WTC11 (cell line): ENCODE results near the gene FGFRL1. TPM values are rescaled to one million over a fixed set of nuclear protein-coding genes. Genes with fewer than 3 reads are reported as not detected.

Experiments
- ATAC-seq: fragments of 200-7000 bp; cut with Tn5 transposase; 2 replicates; pipeline ENCODE4 v1.10.0; 2021; ENCODE audit warnings: mild to moderate bottlenecking, moderate library complexity
- CTCF ChIA-PET: fragments of 300-600 bp; sonication (Branson Sonifier 250); formaldehyde crosslinking; loops from one replicate; lab custom pipeline; 2021; ENCODE audit warnings: antibody characterized with exemption; lab: Charles Lee
- POLR2A ChIA-PET: fragments of 350-600 bp; sonication (Branson Sonifier 250); formaldehyde crosslinking; loops from one replicate; lab custom pipeline; 2021; ENCODE audit warnings: antibody characterized with exemption; lab: Charles Lee
- DNase-seq: peaks from one replicate; pipeline ENCODE4 v3.0.0; 2021; ENCODE audit warnings: low spot score
- H3K27ac Mint-ChIP-seq: 2 replicates; pipeline ENCODE4 v1.8.0; 2021; ENCODE audit warnings: mixed read lengths
- H3K27me3 Mint-ChIP-seq: 2 replicates; pipeline ENCODE4 v1.8.0; 2021; ENCODE audit warnings: low read depth, mild to moderate bottlenecking, moderate library complexity, mixed read lengths
- H3K36me3 Mint-ChIP-seq: 2 replicates; pipeline ENCODE4 v1.8.0; 2021; ENCODE audit warnings: mixed read lengths
- H3K4me1 Mint-ChIP-seq: 2 replicates; pipeline ENCODE4 v1.8.0; 2022; ENCODE audit warnings: mixed read lengths
- H3K4me3 Mint-ChIP-seq: 2 replicates; pipeline ENCODE4 v1.8.0; 2021; ENCODE audit warnings: mild to moderate bottlenecking, moderate library complexity, mixed read lengths
- H3K9me3 Mint-ChIP-seq: 2 replicates; pipeline ENCODE4 v1.8.0; 2021; ENCODE audit warnings: mixed read lengths
- ARID4B ChIP-seq: sonication (generic); formaldehyde crosslinking; IDR thresholded peaks from 2 replicates; pipeline ENCODE4 v1.8.0; 2023; ENCODE audit warnings: missing genetic modification reagents, mild to moderate bottlenecking, borderline replicate concordance
- ATF2 ChIP-seq: sonication (generic); formaldehyde crosslinking; IDR thresholded peaks from 2 replicates; pipeline ENCODE4 v1.8.1; 2022; ENCODE audit warnings: low read depth, missing genetic modification reagents, borderline replicate concordance
- CBFB ChIP-seq: sonication (generic); formaldehyde crosslinking; IDR thresholded peaks from 2 replicates; pipeline ENCODE4 v1.8.1; 2022; ENCODE audit warnings: mild to moderate bottlenecking, low read depth, missing genetic modification reagents
- E2F5 ChIP-seq: sonication (generic); formaldehyde crosslinking; IDR thresholded peaks from 2 replicates; pipeline ENCODE4 v1.8.1; 2022; ENCODE audit warnings: mild to moderate bottlenecking, moderate library complexity, missing genetic modification reagents
- ETV6 ChIP-seq: sonication (generic); formaldehyde crosslinking; IDR thresholded peaks from 2 replicates; pipeline ENCODE4 v1.8.1; 2022; ENCODE audit warnings: mild to moderate bottlenecking, missing genetic modification reagents
- FOXP4 ChIP-seq: sonication (generic); formaldehyde crosslinking; IDR thresholded peaks from 2 replicates; pipeline ENCODE4 v1.8.0; 2022; ENCODE audit warnings: mild to moderate bottlenecking, missing genetic modification reagents
- GABPB1 ChIP-seq: sonication (generic); formaldehyde crosslinking; IDR thresholded peaks from 2 replicates; pipeline ENCODE4 v1.8.1; 2023; ENCODE audit warnings: mild to moderate bottlenecking, missing genetic modification reagents
- HMGXB4 ChIP-seq: sonication (generic); formaldehyde crosslinking; IDR thresholded peaks from 2 replicates; pipeline ENCODE4 v1.8.1; 2023; ENCODE audit warnings: mild to moderate bottlenecking, moderate library complexity, missing genetic modification reagents
- JAZF1 ChIP-seq: fragments of 250-450 bp; sonication (Bioruptor Pico); IDR thresholded peaks from 2 replicates; pipeline ENCODE4 v1.9.0; 2021; ENCODE audit warnings: moderate library complexity, mild to moderate bottlenecking, inconsistent platforms
- JUN ChIP-seq: sonication (generic); formaldehyde crosslinking; IDR thresholded peaks from 2 replicates; pipeline ENCODE4 v1.8.0; 2023; ENCODE audit warnings: mild to moderate bottlenecking, missing genetic modification reagents
- KAT7 ChIP-seq: sonication (generic); formaldehyde crosslinking; IDR thresholded peaks from 2 replicates; pipeline ENCODE4 v1.8.1; 2023; ENCODE audit warnings: missing genetic modification reagents, mild to moderate bottlenecking, borderline replicate concordance
- MAX ChIP-seq: sonication (generic); formaldehyde crosslinking; IDR thresholded peaks from 2 replicates; pipeline ENCODE4 v1.8.0; 2022; ENCODE audit warnings: mild to moderate bottlenecking, missing genetic modification reagents
- MYBL2 ChIP-seq: sonication (generic); formaldehyde crosslinking; IDR thresholded peaks from 2 replicates; pipeline ENCODE4 v1.8.1; 2023; ENCODE audit warnings: mild to moderate bottlenecking, moderate library complexity, missing genetic modification reagents
- OVOL2 ChIP-seq: fragments of 250-450 bp; sonication (Bioruptor Pico); IDR thresholded peaks from 2 replicates; pipeline ENCODE4 v1.9.0; 2021; ENCODE audit warnings: mild to moderate bottlenecking, borderline replicate concordance
- RELA ChIP-seq: sonication (generic); formaldehyde crosslinking; IDR thresholded peaks from 2 replicates; pipeline ENCODE4 v1.8.1; 2022; ENCODE audit warnings: missing genetic modification reagents, mild to moderate bottlenecking, borderline replicate concordance
- RORB ChIP-seq: fragments of 250-450 bp; sonication (Bioruptor Pico); IDR thresholded peaks from 2 replicates; pipeline ENCODE4 v1.9.0; 2021; ENCODE audit warnings: mild to moderate bottlenecking
- TCF7 ChIP-seq: sonication (generic); formaldehyde crosslinking; IDR thresholded peaks from 2 replicates; pipeline ENCODE4 v1.8.0; 2022; ENCODE audit warnings: mild to moderate bottlenecking, low read depth, missing genetic modification reagents, moderate library complexity
- TEAD1 ChIP-seq: sonication (generic); formaldehyde crosslinking; IDR thresholded peaks from 2 replicates; pipeline ENCODE4 v1.8.0; 2022; ENCODE audit warnings: mild to moderate bottlenecking, missing genetic modification reagents
- ZNF232 ChIP-seq: sonication (generic); formaldehyde crosslinking; IDR thresholded peaks from 2 replicates; pipeline ENCODE4 v1.8.0; 2022; ENCODE audit warnings: mild to moderate bottlenecking, missing genetic modification reagents
- ZNF416 ChIP-seq: fragments of 250-450 bp; sonication (Bioruptor Pico); IDR thresholded peaks from 2 replicates; pipeline ENCODE4 v1.9.0; 2021; ENCODE audit warnings: mild to moderate bottlenecking, inconsistent platforms
- ZNF425 ChIP-seq: fragments of 250-450 bp; sonication (Bioruptor Pico); conservative IDR thresholded peaks from 2 replicates; pipeline ENCODE4 v1.9.0; 2021; ENCODE audit warnings: mild to moderate bottlenecking
- ZNF671 ChIP-seq: fragments of 250-450 bp; sonication (Bioruptor Pico); IDR thresholded peaks from 2 replicates; pipeline ENCODE4 v1.8.0; 2021; ENCODE audit warnings: mild to moderate bottlenecking
- total RNA-seq: library from RNA; stranded (reverse); gene quantifications from 3 replicates; pipeline ENCODE4 v1.2.3, GENCODE V29; 2021

Gene FGFRL1
- total RNA-seq, 1 experiment from 2014 or later = 25.9 TPM

- CTCF ChIA-PET = interaction anchor here (0.6 to 1.6 kb wide), 4 partner anchors 9 to 59 kb away, joined by 3 to 5 read pairs (median 4); partner anchors contain the start of genes GAK and TMEM175
- ATAC-seq = peak; percentile 89
- H3K27ac Mint-ChIP-seq = no peak overlapping the region
- H3K4me3 Mint-ChIP-seq = peak overlapping the region; percentile 80
- peaks cover 12% of the 10 kb centered on the region for H3K4me1 Mint-ChIP-seq
- DNase-seq = peak; percentile 84
- H3K9me3 Mint-ChIP-seq = no peaks in the 10 kb centered on the region
- POLR2A ChIA-PET = interaction anchor here (1.0 kb wide), 1 partner anchor 9 kb away, joined by 5 read pairs; no protein-coding TSS in a partner anchor
- H3K36me3 Mint-ChIP-seq = no peaks in the 10 kb centered on the region
- peaks cover 18% of the 10 kb centered on the region for H3K27me3 Mint-ChIP-seq
- TF ChIP-seq TEAD1 (CRISPR knock-in tag) = no peak
- TF ChIP-seq CBFB (CRISPR knock-in tag) = no peak
- peak; percentile 28; the same call in 1 of the 2 replicates for TF ChIP-seq ETV6
- TF ChIP-seq E2F5 (CRISPR knock-in tag) = no peak
- TF ChIP-seq ZNF232 (CRISPR knock-in tag) = no peak
- no peak for TF ChIP-seq ARID4B (CRISPR knock-in tag)
- no peak for TF ChIP-seq ZNF416 (CRISPR knock-in tag)
- no peak for TF ChIP-seq TCF7
- TF ChIP-seq KAT7 (CRISPR knock-in tag) = no peak
- TF ChIP-seq FOXP4 (CRISPR knock-in tag) = no peak
- peak; percentile 27; the same call in 1 of the 2 replicates for TF ChIP-seq MAX (CRISPR knock-in tag)
- TF ChIP-seq HMGXB4 = no peak
- TF ChIP-seq ZNF425 (CRISPR knock-in tag) = no peak
- TF ChIP-seq ATF2 (CRISPR knock-in tag) = no peak
- no peak for TF ChIP-seq RELA
- TF ChIP-seq MYBL2 (CRISPR knock-in tag) = no peak
- peak; percentile 42; the same call in 1 of the 2 replicates for TF ChIP-seq GABPB1 (CRISPR knock-in tag)
- TF ChIP-seq JAZF1 = no peak
- TF ChIP-seq ZNF671 (CRISPR knock-in tag) = no peak
- no peak for TF ChIP-seq JUN (CRISPR knock-in tag)
- no peak for TF ChIP-seq OVOL2 (CRISPR knock-in tag)
- no peak for TF ChIP-seq RORB (CRISPR knock-in tag)
Measured at GRCh38 chr4:985123-985830, 26.1 kb upstream of the FGFRL1 start.
